ENCODE data around the gene FLNB.

The FLNB gene

GRCh38 chr3:58008141-58009025 is at the start of gene FLNB:
FLNB (plus strand) TSS chr3:58008422; CDS start chr3:58008565, 143 bp downstream.
- no peak for FAIRE-seq

- no peak for FAIRE-seq
Observed at GRCh38 chr3:57958642-57959422, 49.4 kb upstream of the FLNB start.

GRCh38 chr3:57959423-57960173 is 48.6 kb upstream of the FLNB start:
- no peak for FAIRE-seq

GRCh38 chr3:57960174-57960505 is 48.1 kb upstream of the FLNB start:
- FAIRE-seq = no peak

GRCh38 chr3:57961177-57961827 is 46.9 kb upstream of the FLNB start:
- FAIRE-seq = no peak

- FAIRE-seq = no peak
Observed at GRCh38 chr3:57961828-57962447, 46.3 kb upstream of the FLNB start.

GRCh38 chr3:57962448-57962834 is 45.8 kb upstream of the FLNB start:
- no peak for FAIRE-seq

GRCh38 chr3:57963811-57964346 is 44.3 kb upstream of the FLNB start:
- FAIRE-seq = no peak

- FAIRE-seq = no peak
Observed at GRCh38 chr3:57966829-57967228, 41.4 kb upstream of the FLNB start.

GRCh38 chr3:57967590-57967989 is 40.6 kb upstream of the FLNB start:
- no peak for FAIRE-seq

GRCh38 chr3:57968501-57968900 is 39.7 kb upstream of the FLNB start:
- FAIRE-seq = no peak

- no peak for FAIRE-seq
Observed at GRCh38 chr3:57971975-57972374, 36.2 kb upstream of the FLNB start.

- no peak for FAIRE-seq
Observed at GRCh38 chr3:57972531-57973111, 35.6 kb upstream of the FLNB start.

- FAIRE-seq = no peak
Observed at GRCh38 chr3:57973715-57974477, 34.3 kb upstream of the FLNB start.

- no peak for FAIRE-seq
Observed at GRCh38 chr3:57974796-57975388, 33.3 kb upstream of the FLNB start.

GRCh38 chr3:57977818-57978235 is 30.4 kb upstream of the FLNB start:
- no peak for FAIRE-seq

GRCh38 chr3:57978316-57978715 is 29.9 kb upstream of the FLNB start:
- FAIRE-seq = no peak

- no peak for FAIRE-seq
Observed at GRCh38 chr3:57980416-57980815, 27.8 kb upstream of the FLNB start.

GRCh38 chr3:57981483-57982087 is 26.6 kb upstream of the FLNB start:
- FAIRE-seq = no peak

Data from TTC549 (cell line).